Lower leg skin (tissue), 4 donors: ENCODE data around the gene MCFD2. TPM values are rescaled to one million over a fixed set of nuclear protein-coding genes. Genes with fewer than 3 reads are reported as not detected.

Experiments used
- DNase-seq, 2 donors: peaks; one replicate each; pipeline ENCODE4 v3.0.0-alpha.2; 2019; ENCODE audit warnings: low spot score in 2 of 2
- H3K4me3 ChIP-seq: fragments of 200-600 bp; sonication (generic); 2 replicates; pipeline ENCODE4 v1.5.1; 2017; ENCODE audit warnings: mild to moderate bottlenecking, low read depth; ENCODE audit not compliant: poor library complexity, severe bottlenecking
- CTCF ChIP-seq, 3 donors: fragments of 450-650 bp; IDR thresholded peaks; one replicate each; pipeline ENCODE4 v1.5.1; 2016; ENCODE audit warnings: antibody characterized with exemption in 3 of 3, mild to moderate bottlenecking in 3 of 3, moderate library complexity in 2 of 3
- POLR2A ChIP-seq, 2 donors: fragments of 450-650 bp; IDR thresholded peaks; one replicate each; pipeline ENCODE4 v1.6.1; 2016 to 2017; ENCODE audit warnings: antibody characterized with exemption in 2 of 2, mild to moderate bottlenecking in 1 of 2, moderate library complexity in 1 of 2
- WGBS, 2 donors: methylation state at CpG; one replicate each; pipeline ENCODE4 v1.1.5; 2018; 5-methylcytosine and 5-hydroxymethylcytosine counted together
- intact Hi-C: fragments of 100-400 bp; cut with DNase I; formaldehyde crosslinking; loops from one replicate; pipeline ENCODE4 v1.15.0; 2023; ENCODE audit warnings: low total_unique reads
- total RNA-seq, 4 donors: library from RNA; depleted of rRNA; stranded (reverse); fragments of >200 nt; gene quantifications; one replicate each; pipeline ENCODE4 v1.1.0, GENCODE V29; 2016

The MCFD2 gene
- total RNA-seq, 4 donors from 2014 or later, result 32.4 to 43.3 (median 36.1) TPM

GRCh38 chr2:46958431-46959017 lies 42.9 kb upstream of the MCFD2 start:
- no peak overlapping the region for H3K4me3 ChIP-seq
- no peak for TF ChIP-seq CTCF (IDR thresholded peaks at IDR 0.05)
- TF ChIP-seq POLR2A (IDR thresholded peaks at IDR 0.05), result no peak
- intact Hi-C loops, result no loop called here
- DNase-seq, result no peak
- WGBS, 2 donors, result 91 to 93% methylated on average over 9 to 17 of the region's 17 CpGs

GRCh38 chr2:46956981-46957531 lies 41.5 kb upstream of the MCFD2 start:
- intact Hi-C loops, result no loop called here
- no peak overlapping the region for H3K4me3 ChIP-seq
- no peak for DNase-seq
- TF ChIP-seq CTCF (IDR thresholded peaks at IDR 0.05) (no peak), POLR2A (IDR thresholded peaks at IDR 0.05) (no peak)
- 83 to 89% methylated on average over 10 of the region's 10 CpGs for WGBS, 2 donors

GRCh38 chr2:46955764-46956163 lies 40.2 kb upstream of the MCFD2 start:
- 82 to 85% methylated on average over 4 of the region's 4 CpGs for WGBS, 2 donors
- no peak for TF ChIP-seq POLR2A (IDR thresholded peaks at IDR 0.05)
- no peak for TF ChIP-seq CTCF (IDR thresholded peaks at IDR 0.05)
- H3K4me3 ChIP-seq, result no peak overlapping the region
- no peak for DNase-seq
- intact Hi-C loops, result no loop called here

- DNase-seq, result peak; percentile 46 to 92
- no peak overlapping the region for H3K4me3 ChIP-seq
- TF ChIP-seq CTCF (IDR thresholded peaks at IDR 0.05) (no peak), POLR2A (IDR thresholded peaks at IDR 0.05) (no peak)
- WGBS, 2 donors, result 38 to 46% methylated on average over 8 to 9 of the region's 9 CpGs
- intact Hi-C loops, result no loop called here
Measured at GRCh38 chr2:46954951-46955571, 39.5 kb upstream of the MCFD2 start.

GRCh38 chr2:46952171-46952570 lies 36.6 kb upstream of the MCFD2 start:
- intact Hi-C loops, result no loop called here
- no peak overlapping the region for H3K4me3 ChIP-seq
- no peak for TF ChIP-seq CTCF (IDR thresholded peaks at IDR 0.05)
- no peak for TF ChIP-seq POLR2A (IDR thresholded peaks at IDR 0.05)
- DNase-seq, result no peak
- 95 to 97% methylated on average over 3 of the region's 3 CpGs for WGBS, 2 donors
